ENCODE measurements around the gene XRCC3.

GRCh38 chr14:103656756-103657133 is 58.5 kb downstream of the XRCC3 start:
- TF ChIP-seq CTCF (conservative IDR thresholded peaks at IDR 0.05 in 1 of 2, IDR thresholded peaks at IDR 0.05 in 1 of 2; ENCODE audit: extremely low read depth in 1 of 2, insufficient read depth in 1 of 2, low read depth in 1 of 2, low read length in 2 of 2) (no peak), EZH2 (IDR thresholded peaks at IDR 0.05; ENCODE audit: borderline replicate concordance, low read length) (no peak)
